GM19023 (cell line): ENCODE data around the gene C8G.

Experiments used
- ATAC-seq: cut with Tn5 transposase; IDR thresholded peaks from one replicate; pipeline ENCODE4 v1.9.1; 2021; ENCODE audit warnings: mild to moderate bottlenecking, moderate library complexity; ENCODE audit not compliant: unreplicated experiment

Gene C8G

GRCh38 chr9:136944519-136945332 is at the start of gene C8G, which contains the start of gene FBXW5:
C8G (plus strand) TSS chr9:136945243; CDS start chr9:136945321, 78 bp downstream.
FBXW5 (minus strand) TSS chr9:136944738; CDS start chr9:136944083, 655 bp downstream.
- ATAC-seq = peak; percentile 77

GRCh38 chr9:136896027-136896426 is 49.0 kb upstream of the C8G start:
- ATAC-seq = no peak

DNA sequence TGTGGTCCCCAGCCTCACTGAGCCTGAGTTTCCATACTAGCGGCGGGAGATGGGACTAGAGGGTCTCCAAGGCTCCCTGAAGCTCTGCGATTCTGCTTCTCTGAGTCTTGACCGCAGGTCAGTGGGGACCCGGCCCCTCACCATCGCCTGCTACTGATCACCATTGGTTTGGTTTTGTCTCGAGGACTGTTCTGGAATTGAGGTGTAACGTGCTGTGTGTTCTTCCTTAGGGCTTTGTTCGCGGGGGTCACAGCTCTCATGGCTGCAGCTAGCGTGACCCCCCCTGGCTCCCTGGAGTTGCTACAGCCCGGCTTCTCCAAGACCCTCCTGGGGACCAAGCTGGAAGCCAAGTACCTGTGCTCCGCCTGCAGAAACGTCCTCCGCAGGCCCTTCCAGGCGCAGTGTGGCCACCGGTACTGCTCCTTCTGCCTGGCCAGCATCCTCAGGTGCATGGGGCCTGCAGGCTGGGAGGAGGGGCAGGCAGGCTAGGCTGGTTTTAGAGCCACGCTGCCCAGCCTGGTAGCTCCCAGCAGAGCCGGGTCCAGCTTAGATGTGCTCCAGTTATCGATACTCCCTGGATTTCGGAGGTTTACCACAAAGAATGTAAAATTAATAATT is 46.5 kb upstream of the C8G start:
- no peak for ATAC-seq

- ATAC-seq = peak; percentile 35
Observed at GRCh38 chr9:136899196-136899595, 45.8 kb upstream of the C8G start.

GRCh38 chr9:136900556-136900955 is 44.5 kb upstream of the C8G start:
- no peak for ATAC-seq

DNA sequence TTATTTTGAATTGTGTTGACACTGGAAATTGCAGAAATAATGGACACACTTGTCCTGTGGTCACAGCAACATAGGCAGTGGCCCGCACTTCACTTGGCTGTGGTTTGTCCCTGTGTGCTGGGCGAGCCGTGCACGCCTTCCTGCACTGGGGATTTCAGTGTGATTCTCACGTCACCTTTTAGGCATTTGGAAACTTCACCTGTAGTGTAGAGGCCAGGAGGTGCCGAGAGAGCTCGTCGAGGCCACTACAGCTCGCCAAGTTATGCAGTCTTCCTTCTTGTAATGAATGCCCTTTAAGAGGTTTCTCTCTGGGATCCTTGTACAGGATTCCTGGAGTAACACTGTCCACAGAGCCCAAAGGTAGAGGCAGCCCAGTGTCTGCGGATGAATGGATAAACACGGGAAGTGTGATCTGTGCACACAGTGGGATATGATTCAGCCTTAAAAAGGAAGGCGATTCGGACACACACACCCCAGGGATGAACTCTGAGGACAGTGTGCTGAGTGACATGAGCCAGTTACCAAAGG is 44.0 kb upstream of the C8G start:
- ATAC-seq = no peak

- ATAC-seq = peak; percentile 62
Observed at GRCh38 chr9:136901516-136902258, 43.4 kb upstream of the C8G start.

GRCh38 chr9:136902259-136902821 is 42.7 kb upstream of the C8G start:
- ATAC-seq = peak; percentile 49

- no peak for ATAC-seq
Observed at GRCh38 chr9:136903041-136903554, 41.9 kb upstream of the C8G start.

DNA sequence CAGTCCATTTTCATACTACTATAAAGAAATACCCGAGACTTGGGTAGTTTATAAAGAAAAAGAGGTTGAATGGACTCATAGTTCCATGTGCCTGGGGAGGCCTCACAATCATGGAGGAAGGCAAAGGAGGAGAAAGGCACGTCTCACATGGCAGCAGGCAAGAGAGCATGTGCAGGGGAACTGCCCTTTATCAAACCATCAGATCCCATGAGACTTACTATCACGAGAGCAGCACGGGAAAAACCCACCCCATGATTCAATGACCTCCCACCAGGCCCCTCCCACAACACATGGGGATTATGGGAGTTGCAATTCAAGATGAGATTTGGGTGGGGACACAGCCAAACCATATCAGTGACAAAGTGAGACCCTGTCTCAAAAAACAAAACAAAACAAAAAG is 38.8 kb upstream of the C8G start:
- no peak for ATAC-seq

GRCh38 chr9:136907011-136907914 is 37.8 kb upstream of the C8G start:
- no peak for ATAC-seq

GRCh38 chr9:136910197-136910900 is 34.7 kb upstream of the C8G start:
- ATAC-seq = no peak

- no peak for ATAC-seq
Observed at GRCh38 chr9:136910901-136911245, 34.2 kb upstream of the C8G start.

- ATAC-seq = no peak
Observed at GRCh38 chr9:136913701-136914438, 31.2 kb upstream of the C8G start.

DNA sequence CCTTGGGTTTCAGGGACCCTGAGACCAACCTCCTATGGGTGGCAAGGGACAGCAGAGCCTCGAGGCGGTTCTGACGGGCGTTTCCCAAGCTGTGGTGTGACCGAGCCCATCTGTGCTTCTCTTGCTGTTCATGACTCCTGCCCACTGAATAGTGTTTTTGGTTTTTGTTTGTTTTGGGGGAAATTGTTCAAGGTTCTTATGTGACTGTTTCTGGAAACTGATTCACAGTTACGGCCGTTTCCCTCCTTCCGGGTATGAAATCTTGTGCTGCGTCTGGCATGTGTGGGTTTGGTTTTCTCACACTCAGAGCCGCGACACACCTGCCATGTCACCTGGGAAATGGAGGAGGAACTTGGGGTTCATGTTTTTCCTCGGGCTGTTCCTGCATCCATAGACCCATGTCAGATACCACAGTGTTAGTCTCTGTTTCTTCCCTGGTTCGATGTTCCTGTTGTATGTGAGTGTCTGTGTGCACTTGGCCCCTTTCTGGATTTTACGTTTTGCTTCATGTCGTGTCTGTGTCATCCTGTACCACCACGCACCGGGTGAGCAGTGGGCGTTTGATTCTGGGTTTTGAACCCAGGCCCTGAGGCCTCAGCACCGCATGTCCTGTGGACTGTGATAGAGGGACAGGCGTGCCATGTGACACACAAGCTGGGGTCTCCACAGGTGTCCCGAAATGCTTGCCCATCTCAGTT is 29.3 kb upstream of the C8G start:
- no peak for ATAC-seq

DNA sequence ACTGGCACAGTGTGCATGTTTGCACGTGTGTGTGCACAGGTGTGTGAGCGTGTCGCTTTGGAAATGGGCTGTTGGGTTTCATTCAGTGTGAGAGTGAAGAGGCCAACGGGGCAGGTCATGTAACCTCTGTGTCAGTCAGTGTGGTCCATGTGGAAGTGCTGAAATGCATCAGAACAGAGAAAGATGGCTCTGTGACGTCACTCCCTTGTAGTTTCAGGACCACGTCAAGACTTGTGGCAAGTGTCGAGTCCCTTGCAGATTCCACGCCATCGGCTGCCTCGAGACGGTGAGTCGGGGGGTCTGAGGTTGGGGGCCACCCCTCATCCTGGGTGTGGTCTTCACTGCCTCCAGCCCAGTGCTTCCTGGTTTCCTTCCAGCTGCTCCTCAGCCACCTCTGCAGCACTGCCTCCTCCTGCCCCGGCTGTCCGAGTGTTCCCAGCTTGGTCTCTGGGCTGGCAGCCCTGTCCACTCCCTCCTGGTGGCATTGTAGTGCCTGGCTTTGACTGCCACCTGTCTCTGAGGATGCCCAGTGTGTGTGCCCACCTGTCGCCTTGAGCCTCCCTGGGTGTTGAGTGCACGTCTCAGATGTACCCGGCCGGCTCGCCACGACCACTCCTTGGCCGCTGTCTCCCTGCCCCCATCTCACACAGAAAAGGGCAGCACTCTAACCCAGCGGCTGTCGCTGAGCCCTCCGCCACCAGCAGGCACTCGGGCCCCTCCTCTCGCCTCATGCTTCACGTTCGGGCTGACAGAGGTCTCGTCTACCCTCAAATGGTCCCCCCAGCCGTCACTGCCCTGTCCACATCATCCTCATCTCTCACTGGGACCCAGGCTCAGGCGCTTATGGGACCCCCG is 28.5 kb upstream of the C8G start:
- no peak for ATAC-seq

GRCh38 chr9:136917902-136918301 is 27.1 kb upstream of the C8G start:
- ATAC-seq = no peak
